Endothelial cell of umbilical vein (primary cell): Measurements from ENCODE around the gene RIN2. TPM values are rescaled to one million over a fixed set of nuclear protein-coding genes. Genes with fewer than 3 reads are reported as not detected.

Source experiments
- BruUV-seq: library from RNA; stranded (reverse); fragments of 400-500 nt; replicated peaks from 2 replicates; lab custom pipeline; 2021; lab: Mats Ljungman, UMichigan
- CTCF ChIA-PET: fragments of 300-600, 350-600 bp; sonication (Branson Sonifier 250); formaldehyde crosslinking; loops from one replicate; lab custom pipeline; 2021; ENCODE audit warnings: antibody characterized with exemption, inconsistent platforms; lab: Charles Lee
- POLR2A ChIA-PET: fragments of 300-600, 350-600 bp; sonication (Branson Sonifier 250); formaldehyde crosslinking; loops from one replicate; lab custom pipeline; 2021; ENCODE audit warnings: antibody characterized with exemption, inconsistent platforms; lab: Charles Lee
- DNase-seq: peaks from one replicate; pipeline ENCODE4 v3.0.0-alpha.2; 2011; ENCODE audit warnings: low read depth, low spot score
- FAIRE-seq: peaks from 2 replicates; lab custom pipeline; 2011; peaks lifted over from hg19 to GRCh38; lab: Jason Lieb, UNC
- H2AFZ ChIP-seq: 2 replicates; pipeline ENCODE4 v1.6.0; 2012; ENCODE audit warnings: low read depth, low read length, control low read depth, inconsistent platforms
- H3K27ac ChIP-seq: 2 replicates; pipeline ENCODE4 v1.5.1; 2011; ENCODE audit warnings: low read depth, mild to moderate bottlenecking, control low read depth, low read length, moderate library complexity; ENCODE audit not compliant: insufficient read depth
- H3K27me3 ChIP-seq, 2 experiments: 2 replicates each; pipeline versions ENCODE4 v1.6.0 to v1.6.1; 2011; ENCODE audit warnings: low read length in 2 of 2, mixed read lengths in 1 of 2; ENCODE audit not compliant: control insufficient read depth in 2 of 2, insufficient read depth in 2 of 2
- H3K36me3 ChIP-seq, 2 experiments: 2 replicates in 1 of 2; 3 replicates in 1 of 2; pipeline ENCODE4 v1.5.1; 2011; ENCODE audit warnings: low read length in 2 of 2, mild to moderate bottlenecking in 1 of 2, moderate library complexity in 1 of 2; ENCODE audit not compliant: control insufficient read depth in 2 of 2, insufficient read depth in 2 of 2; ENCODE audit errors: extremely low read depth in 1 of 2
- H3K4me1 ChIP-seq: 3 replicates; pipeline ENCODE4 v1.5.1; 2011; ENCODE audit warnings: mild to moderate bottlenecking, low read length; ENCODE audit not compliant: control insufficient read depth, insufficient read depth; ENCODE audit errors: extremely low read depth
- H3K4me2 ChIP-seq: 2 replicates; pipeline ENCODE4 v1.6.1; 2011; ENCODE audit warnings: low read length, control low read depth, mixed read lengths; ENCODE audit not compliant: insufficient read depth
- H3K4me3 ChIP-seq, 3 experiments: fragments of 200-600 bp in 1 of 3; sonication (generic), shearing (Covaris generic) in 1 of 3; replicated peaks in 1 of 3; 2 replicates each; pipeline ENCODE4 v1.5.1; 2011 to 2016; ENCODE audit warnings: control low read depth in 3 of 3, low read length in 3 of 3, mild to moderate bottlenecking in 2 of 3, inconsistent platforms in 1 of 3, low read depth in 1 of 3, moderate library complexity in 1 of 3; ENCODE audit not compliant: insufficient read depth in 1 of 3
- H3K79me2 ChIP-seq: 2 replicates; pipeline ENCODE4 v1.6.0; 2012; ENCODE audit warnings: low read length, inconsistent platforms; ENCODE audit not compliant: control insufficient read depth, insufficient read depth
- H3K9ac ChIP-seq: replicated peaks from 2 replicates; pipeline ENCODE3; 2011; ENCODE audit warnings: low read length, control low read depth; ENCODE audit not compliant: insufficient read depth; ENCODE audit errors: extremely low read depth
- H3K9me1 ChIP-seq: replicated peaks from 3 replicates; pipeline ENCODE4 v1.6.0; 2011; ENCODE audit warnings: mild to moderate bottlenecking, low read length; ENCODE audit not compliant: control insufficient read depth, insufficient read depth; ENCODE audit errors: extremely low read depth
- H3K9me3 ChIP-seq: replicated peaks from 2 replicates; pipeline ENCODE4 v1.5.1; 2012; ENCODE audit warnings: low read length, inconsistent platforms; ENCODE audit not compliant: control insufficient read depth, insufficient read depth
- H4K20me1 ChIP-seq: replicated peaks from 2 replicates; pipeline ENCODE3; 2011; ENCODE audit warnings: mild to moderate bottlenecking, low read length; ENCODE audit not compliant: control insufficient read depth, insufficient read depth; ENCODE audit errors: extremely low read depth
- CTCF ChIP-seq, 2 donors: IDR thresholded peaks; 1 replicate in 1 of 2; 2 replicates in 1 of 2; pipeline ENCODE4 v1.5.1; 2011; ENCODE audit warnings: low read length in 2 of 2, mild to moderate bottlenecking in 2 of 2, moderate library complexity in 2 of 2, control low read depth in 1 of 2, inconsistent platforms in 1 of 2, low read depth in 1 of 2; ENCODE audit not compliant: insufficient read depth in 1 of 2; ENCODE audit errors: extremely low read depth in 1 of 2
- EZH2 ChIP-seq: IDR thresholded peaks from 2 replicates; pipeline ENCODE4 v1.6.1; 2012; ENCODE audit warnings: borderline replicate concordance, low read depth, mild to moderate bottlenecking, moderate library complexity, low read length, inconsistent platforms; ENCODE audit not compliant: severe bottlenecking
- FOS ChIP-seq: IDR thresholded peaks from 2 replicates; pipeline ENCODE4 v1.6.1; 2011; ENCODE audit warnings: mild to moderate bottlenecking, low read length, moderate library complexity, borderline replicate concordance; ENCODE audit not compliant: insufficient read depth
- JUN ChIP-seq: IDR thresholded peaks from 2 replicates; pipeline ENCODE4 v1.6.1; 2011; ENCODE audit warnings: borderline replicate concordance, low read depth; ENCODE audit not compliant: insufficient read length, insufficient read depth
- MAX ChIP-seq: IDR thresholded peaks from 2 replicates; pipeline ENCODE4 v1.6.1; 2011; ENCODE audit not compliant: insufficient read depth, insufficient read length
- MYC ChIP-seq: IDR thresholded peaks from one replicate; pipeline ENCODE4 v1.6.1; 2011; ENCODE audit warnings: mild to moderate bottlenecking, low read depth, low read length
- POLR2AphosphoS5 ChIP-seq: IDR thresholded peaks from 2 replicates; pipeline ENCODE4 v1.6.1; 2012; ENCODE audit warnings: low read depth, mild to moderate bottlenecking, control low read depth, low read length, moderate library complexity; ENCODE audit not compliant: insufficient read depth
- dilution Hi-C: fragments of 300-500 bp; cut with MboI; formaldehyde crosslinking; loops from one replicate; pipeline ENCODE4 v1.15.0; 2019; ENCODE audit warnings: low sequenced_read_pairs; ENCODE audit not compliant: extremely low pct_ligation_motif_present
- intact Hi-C: fragments of 100-400 bp; cut with micrococcal nuclease; formaldehyde crosslinking; loops from one replicate; pipeline ENCODE4 v1.10.0; 2022
- polyA plus RNA-seq, 4 experiments: library from polyadenylated mRNA; depleted of rRNA in 3 of 4; stranded (reverse) in 3 of 4; unstranded in 1 of 4; fragments of >200 nt; gene quantifications; 2 replicates each; pipeline versions ENCODE4 v1.2.1 to v1.2.3, GENCODE V29; 2011 to 2012; ENCODE audit warnings: missing spikeins in 1 of 4
- total RNA-seq: library from RNA; stranded (reverse); gene quantifications from 2 replicates; pipeline ENCODE4 v1.2.3, GENCODE V29; 2021

The RIN2 gene
- total and polyA plus RNA-seq, 2 donors (not counting 3 experiments of a cell fraction or from before 2014, with no cell fraction given), result 22.6 to 119 TPM

GRCh38 chr20:19723813-19724430 is 34.1 kb upstream of the RIN2 start:
- TF ChIP-seq POLR2AphosphoS5, result no peak
- no peak for TF ChIP-seq MYC
- TF ChIP-seq MAX, result no peak
- DNase-seq (no peak), FAIRE-seq (no peak)
- intact Hi-C loops, result no loop called here
- dilution Hi-C loops, result no loop called here
- Histone ChIP-seq H2AFZ (no peak overlapping the region), H3K27me3 (no peaks in the 10 kb centered on the region), H3K4me1 (peaks cover 3% of the 10 kb centered on the region), H3K9ac (no peak overlapping the region), H3K27ac (no peak overlapping the region), H3K9me3 (no peaks in the 10 kb centered on the region), H3K4me3 (no peak overlapping the region), H3K9me1 (no peaks in the 10 kb centered on the region), H4K20me1 (no peaks in the 10 kb centered on the region), H3K79me2 (no peaks in the 10 kb centered on the region), H3K36me3 (no peaks in the 10 kb centered on the region), H3K4me2 (no peak overlapping the region)
- POLR2A ChIA-PET, result no interaction called here
- CTCF ChIA-PET, result interaction anchor here (1.2 kb wide), 1 partner anchor 31 kb away, joined by 3 read pairs; no protein-coding TSS in a partner anchor
- BruUV-seq, result no TSS peak

- intact Hi-C loops, result no loop called here
- H3K9ac ChIP-seq, result no peak overlapping the region
- H3K9me3 ChIP-seq, result no peaks in the 10 kb centered on the region
- DNase-seq (no peak), FAIRE-seq (no peak)
- no peak overlapping the region for H3K27ac ChIP-seq
- H3K4me1 ChIP-seq, result peaks cover 3% of the 10 kb centered on the region
- H3K27me3 ChIP-seq, result no peaks in the 10 kb centered on the region
- no peaks in the 10 kb centered on the region for H3K36me3 ChIP-seq
- CTCF ChIA-PET, result interaction anchor here (0.9 to 1.7 kb wide), 3 partner anchors 11 to 32 kb away, joined by 3 to 5 read pairs (median 3); no protein-coding TSS in a partner anchor
- H2AFZ ChIP-seq, result no peak overlapping the region
- H3K4me3 ChIP-seq, result no peak overlapping the region
- H3K4me2 ChIP-seq, result no peak overlapping the region
- POLR2A ChIA-PET, result no interaction called here
- no peak for TF ChIP-seq EZH2
- TF ChIP-seq POLR2AphosphoS5, result no peak
- no peak for TF ChIP-seq JUN
- no peak for TF ChIP-seq FOS
- no peak for TF ChIP-seq MYC
- no peak for TF ChIP-seq CTCF (IDR thresholded peaks at IDR 0.05; ENCODE audit: extremely low read depth in 1 of 2, insufficient read depth in 1 of 2, low read depth in 1 of 2, low read length in 2 of 2)
- BruUV-seq, result no TSS peak
- H3K79me2 ChIP-seq, result no peaks in the 10 kb centered on the region
- H4K20me1 ChIP-seq, result no peaks in the 10 kb centered on the region
- no peaks in the 10 kb centered on the region for H3K9me1 ChIP-seq
- dilution Hi-C loops, result no loop called here
Measured at GRCh38 chr20:19725373-19725772, 32.7 kb upstream of the RIN2 start.
